Peyer's patch (tissue), 4 donors: ENCODE data around the gene E2F4.

Experiments used
- CTCF ChIP-seq, 6 experiments: fragments of 450-650 bp in 4 of 6; fragments of 200-600 bp in 2 of 6; sonication (generic) in 1 of 6; IDR thresholded peaks; one replicate each; pipeline ENCODE4 v1.5.1; 2017 to 2019; ENCODE audit warnings: antibody characterized with exemption in 6 of 6, mild to moderate bottlenecking in 3 of 6, moderate library complexity in 1 of 6
- POLR2A ChIP-seq, 2 donors: fragments of 450-650 bp; IDR thresholded peaks; one replicate each; pipeline ENCODE4 v1.5.1; 2017; ENCODE audit warnings: antibody characterized with exemption in 2 of 2, mild to moderate bottlenecking in 2 of 2, moderate library complexity in 2 of 2

- no peak for TF ChIP-seq CTCF (IDR thresholded peaks at IDR 0.05)
- TF ChIP-seq POLR2A (IDR thresholded peaks at IDR 0.05), result no peak
These were observed 26.6 kb upstream of the E2F4 start for GRCh38 chr16:67165121-67166078.
